DOHH2 (cell line): Measurements from ENCODE around the gene FUT2.
"Not testable (repeated sequence)": the region's sequence is repeated elsewhere in the genome, so short reads cannot be mapped to it uniquely, and the experiment has no call there.

ENCODE experiments used
- H3F3A ChIP-seq: fragments of 200-600 bp; sonication (generic), shearing (Covaris generic); 2 replicates; pipeline ENCODE4 v1.6.0; 2016; ENCODE audit warnings: antibody characterized with exemption, mild to moderate bottlenecking; ENCODE audit not compliant: control insufficient read depth, insufficient read depth
- H3K27ac ChIP-seq: fragments of 200-600 bp; sonication (generic); 2 replicates; pipeline ENCODE4 v1.5.1; 2014; ENCODE audit warnings: low read depth, mild to moderate bottlenecking, low read length, moderate library complexity
- H3K27me3 ChIP-seq: fragments of 200-600 bp; sonication (generic); 2 replicates; pipeline ENCODE4 v1.6.1; 2014; ENCODE audit warnings: mild to moderate bottlenecking, low read length, mixed read lengths; ENCODE audit not compliant: control insufficient read depth
- H3K36me3 ChIP-seq: fragments of 200-600 bp; sonication (generic); 2 replicates; pipeline ENCODE4 v1.6.1; 2014; ENCODE audit warnings: mild to moderate bottlenecking, low read length, moderate library complexity, mixed read lengths; ENCODE audit not compliant: control insufficient read depth
- H3K4me1 ChIP-seq: fragments of 200-600 bp; sonication (generic); 2 replicates; pipeline ENCODE4 v1.6.1; 2014; ENCODE audit warnings: mild to moderate bottlenecking, low read length, mixed read lengths; ENCODE audit not compliant: control insufficient read depth
- H3K4me2 ChIP-seq: fragments of 200-600 bp; sonication (generic); 2 replicates; pipeline ENCODE4 v1.6.0; 2014; ENCODE audit warnings: mild to moderate bottlenecking, low read length, moderate library complexity
- H3K4me3 ChIP-seq: fragments of 200-600 bp; sonication (generic); 2 replicates; pipeline ENCODE4 v1.5.1; 2014; ENCODE audit warnings: mild to moderate bottlenecking, low read length, mixed read lengths
- H3K79me2 ChIP-seq: fragments of 200-600 bp; sonication (generic); 2 replicates; pipeline ENCODE4 v1.6.1; 2014; ENCODE audit warnings: mild to moderate bottlenecking, low read length, mixed read lengths; ENCODE audit not compliant: control insufficient read depth
- H3K9me2 ChIP-seq: fragments of 200-600 bp; sonication (generic); replicated peaks from 2 replicates; pipeline ENCODE4 v1.6.1; 2014; ENCODE audit warnings: mild to moderate bottlenecking, low read length, mixed read lengths; ENCODE audit not compliant: control insufficient read depth
- H3K9me3 ChIP-seq: fragments of 200-600 bp; sonication (generic); 2 replicates; pipeline ENCODE4 v1.6.1; 2014; ENCODE audit warnings: antibody characterized with exemption, low read length, mixed read lengths; ENCODE audit not compliant: control insufficient read depth, insufficient read depth
- H4K20me1 ChIP-seq: fragments of 200-600 bp; sonication (generic); 2 replicates; pipeline ENCODE4 v1.6.0; 2014; ENCODE audit warnings: low read depth, mild to moderate bottlenecking, antibody characterized with exemption, low read length, moderate library complexity; ENCODE audit not compliant: control insufficient read depth, insufficient read depth
- CTCF ChIP-seq: fragments of 200-600 bp; sonication (generic); IDR thresholded peaks from one replicate; pipeline ENCODE4 v1.5.1; 2014; ENCODE audit warnings: antibody characterized with exemption, mild to moderate bottlenecking, low read depth, low read length; ENCODE audit not compliant: poor library complexity, severe bottlenecking
- EZH2phosphoT487 ChIP-seq: fragments of 200-600 bp; sonication (generic); IDR thresholded peaks from 2 replicates; pipeline ENCODE4 v1.6.1; 2017; ENCODE audit warnings: borderline replicate concordance, mild to moderate bottlenecking, antibody characterized with exemption, low read length, moderate library complexity, mixed read lengths

The FUT2 gene

GRCh38 chr19:48681127-48681470, 14.7 kb upstream of the FUT2 start:
- no peak overlapping the region for H3K4me3 ChIP-seq
- H3K4me1 ChIP-seq = no peaks in the 10 kb centered on the region
- no peaks in the 10 kb centered on the region for H3K9me2 ChIP-seq
- no peaks in the 10 kb centered on the region for H4K20me1 ChIP-seq
- H3F3A ChIP-seq = no peaks in the 10 kb centered on the region
- no peaks in the 10 kb centered on the region; the same call in 1 of the 2 replicates for H3K27me3 ChIP-seq
- no peaks in the 10 kb centered on the region for H3K36me3 ChIP-seq
- no peaks in the 10 kb centered on the region for H3K9me3 ChIP-seq
- H3K79me2 ChIP-seq = no peaks in the 10 kb centered on the region
- H3K27ac ChIP-seq = no peak overlapping the region
- TF ChIP-seq EZH2phosphoT487 (no peak), CTCF (no peak)
- H3K4me2 ChIP-seq = no peak overlapping the region

- Histone ChIP-seq H3K79me2 (no peaks in the 10 kb centered on the region), H3K9me2 (no peaks in the 10 kb centered on the region), H3K27ac (no peak overlapping the region), H3K4me1 (no peaks in the 10 kb centered on the region), H3K4me2 (no peak overlapping the region), H3K27me3 (no peaks in the 10 kb centered on the region; the same call in 1 of the 2 replicates), H4K20me1 (no peaks in the 10 kb centered on the region), H3K36me3 (no peaks in the 10 kb centered on the region), H3K9me3 (no peaks in the 10 kb centered on the region), H3F3A (no peaks in the 10 kb centered on the region), H3K4me3 (no peak overlapping the region)
- TF ChIP-seq EZH2phosphoT487 (no peak), CTCF (no peak)
These were observed 12.4 kb upstream of the FUT2 start for GRCh38 chr19:48683349-48683748.

- Histone ChIP-seq H4K20me1 (no peaks in the 10 kb centered on the region), H3F3A (no peaks in the 10 kb centered on the region), H3K79me2 (no peaks in the 10 kb centered on the region), H3K36me3 (no peaks in the 10 kb centered on the region), H3K4me1 (no peaks in the 10 kb centered on the region), H3K4me3 (no peak overlapping the region), H3K27me3 (no peaks in the 10 kb centered on the region; the same call in 1 of the 2 replicates), H3K9me2 (no peaks in the 10 kb centered on the region), H3K27ac (no peak overlapping the region), H3K4me2 (no peak overlapping the region), H3K9me3 (no peaks in the 10 kb centered on the region)
- TF ChIP-seq CTCF = no peak
- no peak for TF ChIP-seq EZH2phosphoT487
These were observed 10.2 kb upstream of the FUT2 start for GRCh38 chr19:48685583-48685982.

- no peaks in the 10 kb centered on the region for H3K9me2 ChIP-seq
- H3K27ac ChIP-seq = no peak overlapping the region
- H3F3A ChIP-seq = no peaks in the 10 kb centered on the region
- no peak for TF ChIP-seq EZH2phosphoT487
- TF ChIP-seq CTCF = no peak
- no peak overlapping the region for H3K4me3 ChIP-seq
- H3K36me3 ChIP-seq = no peaks in the 10 kb centered on the region
- H3K9me3 ChIP-seq = no peaks in the 10 kb centered on the region
- no peaks in the 10 kb centered on the region for H4K20me1 ChIP-seq
- H3K4me1 ChIP-seq = no peaks in the 10 kb centered on the region
- no peak overlapping the region for H3K4me2 ChIP-seq
- H3K27me3 ChIP-seq = no peaks in the 10 kb centered on the region; the same call in 1 of the 2 replicates
- H3K79me2 ChIP-seq = no peaks in the 10 kb centered on the region
These were observed 9.7 kb upstream of the FUT2 start for GRCh38 chr19:48686088-48686487.

GRCh38 chr19:48686637-48687036, 9.1 kb upstream of the FUT2 start:
- H3K4me2 ChIP-seq, H3K4me1 ChIP-seq, H3K36me3 ChIP-seq, H4K20me1 ChIP-seq, H3K27ac ChIP-seq, H3K79me2 ChIP-seq, H3F3A ChIP-seq, H3K9me3 ChIP-seq, H3K9me2 ChIP-seq, H3K4me3 ChIP-seq, H3K27me3 ChIP-seq: not testable (repeated sequence)
